Stimulated activated CD4-positive, alpha-beta T cell treated with anti-CD3 and anti-CD28 coated beads, Interleukin-12 subunit alpha, Interleukin-12 subunit beta, amount 100 ng/mL, for 4 hours (primary cell): ENCODE results near the gene GRIK2.
"Not testable (repeated sequence)": the region's sequence is repeated elsewhere in the genome, so short reads cannot be mapped to it uniquely, and the experiment has no call there.

Source experiments
- DNase-seq: peaks from one replicate; pipeline ENCODE4 v3.0.0-alpha.2; 2020

Gene GRIK2

GRCh38 chr6:101544286-101544685 lies 150.8 kb downstream of the GRIK2 start:
- DNase-seq: no peak

- DNase-seq: no peak
These were observed 151.7 kb downstream of the GRIK2 start for GRCh38 chr6:101545191-101545590.

- DNase-seq: no peak
These were observed 156.9 kb downstream of the GRIK2 start for GRCh38 chr6:101550451-101550850.

GRCh38 chr6:101554231-101554630 lies 160.7 kb downstream of the GRIK2 start:
- no peak for DNase-seq

- DNase-seq: no peak
These were observed 165.2 kb downstream of the GRIK2 start for GRCh38 chr6:101558712-101559111.

GRCh38 chr6:101572627-101573026 lies 179.1 kb downstream of the GRIK2 start:
- no peak for DNase-seq

- DNase-seq: no peak
These were observed 183.6 kb downstream of the GRIK2 start for GRCh38 chr6:101577091-101577490.

GRCh38 chr6:101578306-101578705 lies 184.8 kb downstream of the GRIK2 start:
- no peak for DNase-seq

- DNase-seq: no peak
These were observed 189.3 kb downstream of the GRIK2 start for GRCh38 chr6:101582792-101583191.

GRCh38 chr6:101585501-101585900 lies 192.0 kb downstream of the GRIK2 start:
- no peak for DNase-seq

- no peak for DNase-seq
These were observed 194.8 kb downstream of the GRIK2 start for GRCh38 chr6:101588343-101588742.

- no peak for DNase-seq
These were observed 201.8 kb downstream of the GRIK2 start for GRCh38 chr6:101595276-101595675.

GRCh38 chr6:101597693-101598092 lies 204.2 kb downstream of the GRIK2 start:
- DNase-seq: no peak

- DNase-seq: no peak
These were observed 211.9 kb downstream of the GRIK2 start for GRCh38 chr6:101605426-101605825.

GRCh38 chr6:101605874-101606273 lies 212.4 kb downstream of the GRIK2 start:
- no peak for DNase-seq

GRCh38 chr6:101607111-101607690 lies 213.7 kb downstream of the GRIK2 start:
- no peak for DNase-seq

GRCh38 chr6:101608703-101609102 lies 215.2 kb downstream of the GRIK2 start:
- no peak for DNase-seq

- no peak for DNase-seq
These were observed 220.0 kb downstream of the GRIK2 start for GRCh38 chr6:101613556-101613955.

- DNase-seq: no peak
These were observed 221.3 kb downstream of the GRIK2 start for GRCh38 chr6:101614774-101615173.

GRCh38 chr6:101626269-101626668 lies 232.8 kb downstream of the GRIK2 start:
- no peak for DNase-seq

- DNase-seq: no peak
These were observed 237.4 kb downstream of the GRIK2 start for GRCh38 chr6:101630941-101631340.

- DNase-seq: no peak
These were observed 239.6 kb downstream of the GRIK2 start for GRCh38 chr6:101633081-101633480.

- not testable (repeated sequence) for DNase-seq
These were observed 245.4 kb downstream of the GRIK2 start for GRCh38 chr6:101638865-101639264.

GRCh38 chr6:101640131-101640530 lies 246.6 kb downstream of the GRIK2 start:
- DNase-seq: no peak

- DNase-seq: no peak
These were observed 252.3 kb downstream of the GRIK2 start for GRCh38 chr6:101645770-101646169.
